Measurements from ENCODE around the gene PRICKLE2. TPM values are rescaled to one million over a fixed set of nuclear protein-coding genes. Genes with fewer than 3 reads are reported as not detected.
A peak's percentile ranks its signal among the peaks of the same experiment; 100 is the strongest.

PRICKLE2 gene
- total RNA-seq, 1 experiment from 2014 or later: 0.26 TPM

GRCh38 chr3:64225695-64226499, 631 bp upstream of the PRICKLE2 start:
- Histone ChIP-seq H3K4me3 (ENCODE audit: low read depth in 2 of 2, low read length in 2 of 2) (peak overlapping the region in 1 of 2 experiments; percentile 24; a peak in 2 of 4 replicates), H3K36me3 (ENCODE audit: control insufficient read depth, insufficient read depth, low read length) (no peaks in the 10 kb centered on the region), H3K27ac (ENCODE audit: low read length) (no peak overlapping the region), H3K9me3 (ENCODE audit: control insufficient read depth, insufficient read depth, low read depth, low read length) (no peaks in the 10 kb centered on the region), H3K27me3 (ENCODE audit: control insufficient read depth, insufficient read depth, low read length) (no peaks in the 10 kb centered on the region), H3K4me1 (ENCODE audit: control insufficient read depth, insufficient read depth, low read length) (no peaks in the 10 kb centered on the region)
- no peak for DNase-seq (ENCODE audit: low read depth, low spot score)
- no TSS peak for BruUV-seq (replicated peaks)
- TF ChIP-seq POLR2AphosphoS5 (IDR thresholded peaks at IDR 0.05; ENCODE audit: low read depth, low read length) (no peak), TCF7L2 (IDR thresholded peaks at IDR 0.05; ENCODE audit: low read depth, low read length) (no peak), CTCF (IDR thresholded peaks at IDR 0.05) (0 out of 2 replicates have a peak, but pooled peaks have one; percentile 5), SIN3A (IDR thresholded peaks at IDR 0.05; ENCODE audit: borderline replicate concordance, insufficient read depth, low read depth, low read length) (no peak), REST (IDR thresholded peaks at IDR 0.05; ENCODE audit: insufficient read depth in 1 of 2, low read depth in 2 of 2, low read length in 1 of 2) (no peak)
- no peak for ATAC-seq
- intact Hi-C loops (cut with micrococcal nuclease; ENCODE audit: unreplicated experiment) (no loop called here), in situ Hi-C loops (cut with HindIII; ENCODE audit: low pct_unique_long_range_greater_than_20kb, low sequenced_read_pairs) (no loop called here)
- ChIA-PET CTCF (interaction anchor here (0.6 kb wide), 1 partner anchor 35 kb away, joined by 3 read pairs; no protein-coding TSS in a partner anchor), POLR2A (interaction anchor here (0.6 kb wide), 1 partner anchor 159 kb away, joined by 7 read pairs; no protein-coding TSS in a partner anchor)

- Histone ChIP-seq H3K4me3 (ENCODE audit: low read depth in 2 of 2, low read length in 2 of 2) (no peak overlapping the region), H3K27me3 (ENCODE audit: control insufficient read depth, insufficient read depth, low read length) (no peaks in the 10 kb centered on the region), H3K4me1 (ENCODE audit: control insufficient read depth, insufficient read depth, low read length) (no peaks in the 10 kb centered on the region), H3K9me3 (ENCODE audit: control insufficient read depth, insufficient read depth, low read depth, low read length) (no peaks in the 10 kb centered on the region), H3K27ac (ENCODE audit: low read length) (no peak overlapping the region), H3K36me3 (ENCODE audit: control insufficient read depth, insufficient read depth, low read length) (no peaks in the 10 kb centered on the region)
- 0 out of 2 replicates have a peak, but pooled peaks have one; percentile 45 for ATAC-seq
- in situ Hi-C loops (cut with HindIII; ENCODE audit: low pct_unique_long_range_greater_than_20kb, low sequenced_read_pairs): no loop called here
- ChIA-PET POLR2A (no interaction called here), CTCF (no interaction called here)
- BruUV-seq (replicated peaks): no TSS peak
- TF ChIP-seq TCF7L2 (IDR thresholded peaks at IDR 0.05; ENCODE audit: low read depth, low read length): no peak
- TF ChIP-seq CTCF (IDR thresholded peaks at IDR 0.05): no peak
- TF ChIP-seq REST (IDR thresholded peaks at IDR 0.05; ENCODE audit: insufficient read depth in 1 of 2, low read depth in 2 of 2, low read length in 1 of 2): no peak
- no peak for TF ChIP-seq SIN3A (IDR thresholded peaks at IDR 0.05; ENCODE audit: borderline replicate concordance, insufficient read depth, low read depth, low read length)
- TF ChIP-seq POLR2AphosphoS5 (IDR thresholded peaks at IDR 0.05; ENCODE audit: low read depth, low read length): no peak
- DNase-seq (ENCODE audit: low read depth, low spot score): no peak
- intact Hi-C loops (cut with micrococcal nuclease; ENCODE audit: unreplicated experiment): no loop called here
Measured at GRCh38 chr3:64223791-64224745, 1.2 kb downstream of the PRICKLE2 start.
